Gastrocnemius medialis (tissue), 4 donors: ENCODE measurements around the gene RAB34. TPM values are rescaled to one million over a fixed set of nuclear protein-coding genes. Genes with fewer than 3 reads are reported as not detected.
A peak's percentile ranks its signal among the peaks of the same experiment; 100 is the strongest.

Source experiments
- ATAC-seq, 2 donors: fragments of 150-250 bp; one replicate each; pipeline ENCODE4 v1.9.1; 2016
- DNase-seq, 2 donors: peaks; one replicate each; pipeline ENCODE4 v3.0.0-alpha.2; 2019
- H3K27ac ChIP-seq, 4 donors: fragments of 200-600 bp; sonication (generic); 1 replicate in 1 of 4; 2 replicates in 3 of 4; pipeline ENCODE4 v1.5.1; 2016 to 2018; ENCODE audit warnings: mild to moderate bottlenecking in 2 of 4, moderate library complexity in 1 of 4
- H3K27me3 ChIP-seq, 3 donors: fragments of 200-600 bp; sonication (generic) in 2 of 3; 1 replicate in 1 of 3; 2 replicates in 2 of 3; pipeline versions ENCODE4 v1.5.1 to v1.6.0; 2016 to 2019; ENCODE audit warnings: mild to moderate bottlenecking in 1 of 3, moderate library complexity in 1 of 3
- H3K36me3 ChIP-seq, 2 donors: fragments of 200-600 bp; sonication (generic) in 1 of 2; one replicate each; pipeline ENCODE4 v1.5.1; 2017 to 2018
- H3K4me1 ChIP-seq, 2 donors: fragments of 200-600 bp; sonication (generic) in 1 of 2; one replicate each; pipeline ENCODE4 v1.5.1; 2016 to 2017; ENCODE audit warnings: mild to moderate bottlenecking in 2 of 2
- H3K4me3 ChIP-seq, 4 donors: fragments of 200-600 bp; sonication (generic) in 3 of 4; 1 replicate in 1 of 4; 2 replicates in 3 of 4; pipeline ENCODE4 v1.5.1; 2016 to 2019; ENCODE audit warnings: mild to moderate bottlenecking in 2 of 4
- H3K9me3 ChIP-seq, 3 donors: fragments of 200-600 bp; sonication (generic) in 2 of 3; 1 replicate in 1 of 3; 2 replicates in 2 of 3; pipeline ENCODE4 v1.5.1; 2016 to 2019
- CTCF ChIP-seq, 5 experiments: fragments of 450-650 bp in 3 of 5; fragments of 200-600 bp in 2 of 5; sonication (generic) in 2 of 5; IDR thresholded peaks in 4 of 5; conservative IDR thresholded peaks in 1 of 5; 1 replicate in 4 of 5; 2 replicates in 1 of 5; pipeline ENCODE4 v1.5.1; 2016 to 2019; ENCODE audit warnings: antibody characterized with exemption in 5 of 5, mild to moderate bottlenecking in 3 of 5, moderate library complexity in 3 of 5
- POLR2A ChIP-seq, 2 donors: fragments of 450-650 bp; IDR thresholded peaks; one replicate each; pipeline ENCODE4 v1.6.1; 2017; ENCODE audit warnings: antibody characterized with exemption in 2 of 2, mild to moderate bottlenecking in 2 of 2, moderate library complexity in 2 of 2
- in situ Hi-C, 4 donors: fragments of 200-750 bp; cut with MboI; loops; one replicate each; pipeline versions ENCODE4 v1.15.0 to v1.8.0; 2017; ENCODE audit warnings: low sequenced_read_pairs in 4 of 4
- intact Hi-C: fragments of 100-400 bp; cut with DNase I; formaldehyde crosslinking; loops from one replicate; pipeline ENCODE4 v1.15.1; 2023; ENCODE audit warnings: low total_unique reads
- total RNA-seq, 4 donors: library from RNA; depleted of rRNA; stranded (reverse); fragments of >200 nt; gene quantifications; one replicate each; pipeline versions ENCODE4 v1.1.0 to v1.2.3, GENCODE V29; 2016

RAB34 gene
- total RNA-seq, 4 donors from 2014 or later: 14.9 to 53.3 (median 32.7) TPM

GRCh38 chr17:28710861-28711722 lies 6.6 kb downstream of the RAB34 start:
- intact Hi-C loops: no loop called here
- peak overlapping the region; percentile 67 to 89 (median 81) for H3K4me3 ChIP-seq
- in situ Hi-C loops: no loop called here
- H3K27me3 ChIP-seq: peaks cover 0 to 2% (median 0%) of the 10 kb centered on the region in 3 donors
- H3K36me3 ChIP-seq: no peaks in the 10 kb centered on the region
- H3K27ac ChIP-seq: peak overlapping the region; percentile 77 to 84 (median 80)
- H3K4me1 ChIP-seq: peaks cover 4 to 6% of the 10 kb centered on the region in 2 donors
- DNase-seq (peak; percentile 65 to 76), ATAC-seq (peak; percentile 87 to 88)
- TF ChIP-seq POLR2A (IDR thresholded peaks at IDR 0.05) (peak; percentile 43 to 55), CTCF (IDR thresholded peaks at IDR 0.05 in 4 of 5, conservative IDR thresholded peaks at IDR 0.05 in 1 of 5) (no peak)
- H3K9me3 ChIP-seq: no peaks in the 10 kb centered on the region

- DNase-seq: no peak
- Histone ChIP-seq H3K27ac (no peak overlapping the region), H3K9me3 (no peaks in the 10 kb centered on the region), H3K36me3 (peaks cover 0 to 26% of the 10 kb centered on the region in 2 donors), H3K27me3 (no peaks in the 10 kb centered on the region), H3K4me3 (no peak overlapping the region), H3K4me1 (peaks cover 2 to 6% of the 10 kb centered on the region in 2 donors)
- intact Hi-C loops (no loop called here), in situ Hi-C loops (no loop called here)
- TF ChIP-seq POLR2A (IDR thresholded peaks at IDR 0.05) (no peak), CTCF (IDR thresholded peaks at IDR 0.05 in 4 of 5, conservative IDR thresholded peaks at IDR 0.05 in 1 of 5) (no peak)
- no peak for ATAC-seq
These were observed 10.3 kb downstream of the RAB34 start for GRCh38 chr17:28707339-28707720.

GRCh38 chr17:28706471-28707338 lies 11.0 kb downstream of the RAB34 start:
- DNase-seq (no peak), ATAC-seq (no peak)
- no peak overlapping the region for H3K4me3 ChIP-seq
- peaks cover 0 to 32% of the 10 kb centered on the region in 2 donors for H3K36me3 ChIP-seq
- H3K4me1 ChIP-seq: peaks cover 0 to 3% of the 10 kb centered on the region in 2 donors
- H3K27ac ChIP-seq: no peak overlapping the region
- in situ Hi-C loops (no loop called here), intact Hi-C loops (no loop called here)
- H3K9me3 ChIP-seq: no peaks in the 10 kb centered on the region
- no peaks in the 10 kb centered on the region for H3K27me3 ChIP-seq
- TF ChIP-seq CTCF (IDR thresholded peaks at IDR 0.05 in 4 of 5, conservative IDR thresholded peaks at IDR 0.05 in 1 of 5) (no peak), POLR2A (IDR thresholded peaks at IDR 0.05) (no peak)

- H3K4me1 ChIP-seq: no peaks in the 10 kb centered on the region
- H3K4me3 ChIP-seq: no peak overlapping the region
- DNase-seq (no peak), ATAC-seq (no peak)
- peaks cover 0 to 41% of the 10 kb centered on the region in 2 donors for H3K36me3 ChIP-seq
- no peaks in the 10 kb centered on the region for H3K9me3 ChIP-seq
- in situ Hi-C loops (no loop called here), intact Hi-C loops (no loop called here)
- TF ChIP-seq CTCF (IDR thresholded peaks at IDR 0.05 in 4 of 5, conservative IDR thresholded peaks at IDR 0.05 in 1 of 5): no peak
- TF ChIP-seq POLR2A (IDR thresholded peaks at IDR 0.05): no peak
- no peaks in the 10 kb centered on the region for H3K27me3 ChIP-seq
- H3K27ac ChIP-seq: no peak overlapping the region
These were observed 11.8 kb downstream of the RAB34 start for GRCh38 chr17:28705728-28706334.
